ENCODE data around the gene DNASE2B.

DNASE2B gene

DNA sequence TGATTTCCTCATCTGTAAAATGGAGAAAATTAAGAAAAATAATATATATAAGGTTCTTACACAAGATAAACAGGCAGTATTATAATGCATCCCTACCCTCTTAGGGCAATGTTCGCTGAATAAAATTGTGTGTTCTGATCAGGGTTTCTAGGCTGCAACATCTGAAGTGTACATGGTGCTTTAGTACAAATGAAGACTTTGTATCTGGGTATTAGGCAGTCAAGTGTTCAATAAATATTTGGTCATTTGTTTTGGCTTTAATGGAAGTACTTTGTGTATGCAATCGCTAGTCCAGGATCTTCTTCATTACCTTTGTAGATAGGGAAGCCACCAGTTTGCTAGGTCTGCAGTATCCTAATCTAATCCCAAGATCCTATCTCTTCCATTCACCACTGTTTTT, 28.1 kb downstream of the DNASE2B start:
- TF ChIP-seq POLR2AphosphoS5 (IDR thresholded peaks at IDR 0.05; ENCODE audit: low read depth, low read length) (no peak), FOXP2 (optimal IDR thresholded peaks at IDR 0.05; ENCODE audit: borderline replicate concordance, extremely low read depth, extremely low read length, insufficient read depth) (no peak), SIN3A (IDR thresholded peaks at IDR 0.05; ENCODE audit: borderline replicate concordance, insufficient read depth, low read length) (no peak), TAF1 (IDR thresholded peaks at IDR 0.05; ENCODE audit: borderline replicate concordance, insufficient read depth, low read length) (no peak)
- TF ChIP-seq, protein P1, sequence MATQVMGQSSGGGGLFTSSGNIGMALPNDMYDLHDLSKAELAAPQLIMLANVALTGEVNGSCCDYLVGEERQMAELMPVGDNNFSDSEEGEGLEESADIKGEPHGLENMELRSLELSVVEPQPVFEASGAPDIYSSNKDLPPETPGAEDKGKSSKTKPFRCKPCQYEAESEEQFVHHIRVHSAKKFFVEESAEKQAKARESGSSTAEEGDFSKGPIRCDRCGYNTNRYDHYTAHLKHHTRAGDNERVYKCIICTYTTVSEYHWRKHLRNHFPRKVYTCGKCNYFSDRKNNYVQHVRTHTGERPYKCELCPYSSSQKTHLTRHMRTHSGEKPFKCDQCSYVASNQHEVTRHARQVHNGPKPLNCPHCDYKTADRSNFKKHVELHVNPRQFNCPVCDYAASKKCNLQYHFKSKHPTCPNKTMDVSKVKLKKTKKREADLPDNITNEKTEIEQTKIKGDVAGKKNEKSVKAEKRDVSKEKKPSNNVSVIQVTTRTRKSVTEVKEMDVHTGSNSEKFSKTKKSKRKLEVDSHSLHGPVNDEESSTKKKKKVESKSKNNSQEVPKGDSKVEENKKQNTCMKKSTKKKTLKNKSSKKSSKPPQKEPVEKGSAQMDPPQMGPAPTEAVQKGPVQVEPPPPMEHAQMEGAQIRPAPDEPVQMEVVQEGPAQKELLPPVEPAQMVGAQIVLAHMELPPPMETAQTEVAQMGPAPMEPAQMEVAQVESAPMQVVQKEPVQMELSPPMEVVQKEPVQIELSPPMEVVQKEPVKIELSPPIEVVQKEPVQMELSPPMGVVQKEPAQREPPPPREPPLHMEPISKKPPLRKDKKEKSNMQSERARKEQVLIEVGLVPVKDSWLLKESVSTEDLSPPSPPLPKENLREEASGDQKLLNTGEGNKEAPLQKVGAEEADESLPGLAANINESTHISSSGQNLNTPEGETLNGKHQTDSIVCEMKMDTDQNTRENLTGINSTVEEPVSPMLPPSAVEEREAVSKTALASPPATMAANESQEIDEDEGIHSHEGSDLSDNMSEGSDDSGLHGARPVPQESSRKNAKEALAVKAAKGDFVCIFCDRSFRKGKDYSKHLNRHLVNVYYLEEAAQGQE (IDR thresholded peaks at IDR 0.05; ENCODE audit: insufficient read depth in 1 of 2, low read depth in 2 of 2, low read length in 2 of 2), result no peak

DNA sequence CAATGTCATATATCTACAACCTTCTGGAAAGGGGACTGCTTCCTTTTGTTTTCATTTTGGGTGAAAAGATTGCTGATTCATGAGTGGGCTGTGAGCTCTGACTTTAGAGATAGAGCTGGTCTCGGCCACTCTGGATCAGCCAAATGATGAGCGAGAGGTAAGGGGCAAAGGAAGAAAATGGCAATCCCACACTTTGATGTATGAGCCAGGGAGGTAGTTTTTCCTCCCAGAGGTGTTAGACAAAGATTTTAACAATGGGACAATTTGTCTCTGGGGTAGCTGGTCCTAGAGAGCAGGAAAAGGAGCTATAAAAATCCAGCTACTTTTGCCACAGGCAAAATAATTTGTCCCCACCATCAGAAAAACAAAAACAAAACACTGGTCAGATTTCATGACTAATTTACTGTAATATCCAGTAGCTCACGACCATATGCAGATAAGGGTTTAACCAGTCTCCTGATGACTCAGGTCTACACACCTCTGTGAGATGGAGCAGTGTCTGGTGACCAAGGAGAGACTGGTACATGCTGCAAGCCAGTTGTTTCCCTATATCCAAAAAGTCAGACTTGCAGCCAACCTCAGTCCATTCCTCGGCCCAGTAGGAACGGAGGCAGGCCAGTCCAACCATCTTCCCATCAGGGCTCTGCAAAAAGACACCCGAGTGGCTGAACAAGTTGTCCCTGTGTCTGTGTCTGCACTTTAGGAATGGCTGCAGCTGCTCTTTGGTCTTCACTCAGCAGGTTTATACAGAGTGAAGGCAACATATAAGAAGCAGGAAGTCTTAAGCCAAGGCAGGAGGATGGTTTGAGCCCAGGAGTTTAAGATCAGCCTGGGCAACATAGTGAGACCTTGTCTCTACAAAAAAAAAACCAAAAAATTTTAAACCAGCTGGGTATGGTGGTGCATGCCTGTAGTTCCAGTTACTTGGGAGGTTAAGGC, 29.2 kb downstream of the DNASE2B start:
- TF ChIP-seq TAF1 (IDR thresholded peaks at IDR 0.05; ENCODE audit: borderline replicate concordance, insufficient read depth, low read length) (no peak), FOXP2 (optimal IDR thresholded peaks at IDR 0.05; ENCODE audit: borderline replicate concordance, extremely low read depth, extremely low read length, insufficient read depth) (no peak), SIN3A (IDR thresholded peaks at IDR 0.05; ENCODE audit: borderline replicate concordance, insufficient read depth, low read length) (no peak), POLR2AphosphoS5 (IDR thresholded peaks at IDR 0.05; ENCODE audit: low read depth, low read length) (no peak)
- TF ChIP-seq, protein P1 (IDR thresholded peaks at IDR 0.05; ENCODE audit: insufficient read depth in 1 of 2, low read depth in 2 of 2, low read length in 2 of 2), result no peak

DNA sequence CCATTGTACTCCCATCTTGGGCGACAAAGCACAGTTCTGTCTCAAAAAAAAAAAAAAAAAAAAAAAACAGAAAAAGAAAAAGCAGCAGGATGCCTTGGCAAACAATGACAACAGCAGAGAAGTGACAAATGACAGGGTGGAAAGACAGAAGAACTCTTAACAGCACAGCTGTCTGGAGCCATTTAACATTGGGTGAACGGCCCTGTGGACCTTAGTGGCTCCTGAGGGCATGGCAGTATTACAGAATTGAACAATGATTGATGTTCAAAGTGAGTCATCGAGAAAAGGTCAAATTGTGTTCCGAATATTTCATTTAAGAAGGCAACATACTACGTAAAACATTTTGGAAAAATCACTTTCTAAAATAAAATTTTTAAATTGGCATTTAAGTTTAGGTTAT, 30.0 kb downstream of the DNASE2B start:
- no peak for TF ChIP-seq SIN3A (IDR thresholded peaks at IDR 0.05; ENCODE audit: borderline replicate concordance, insufficient read depth, low read length)
- no peak for TF ChIP-seq TAF1 (IDR thresholded peaks at IDR 0.05; ENCODE audit: borderline replicate concordance, insufficient read depth, low read length)
- TF ChIP-seq, protein P1 (IDR thresholded peaks at IDR 0.05; ENCODE audit: insufficient read depth in 1 of 2, low read depth in 2 of 2, low read length in 2 of 2), result no peak
- TF ChIP-seq FOXP2 (optimal IDR thresholded peaks at IDR 0.05; ENCODE audit: borderline replicate concordance, extremely low read depth, extremely low read length, insufficient read depth), result no peak
- TF ChIP-seq POLR2AphosphoS5 (IDR thresholded peaks at IDR 0.05; ENCODE audit: low read depth, low read length), result no peak

DNA sequence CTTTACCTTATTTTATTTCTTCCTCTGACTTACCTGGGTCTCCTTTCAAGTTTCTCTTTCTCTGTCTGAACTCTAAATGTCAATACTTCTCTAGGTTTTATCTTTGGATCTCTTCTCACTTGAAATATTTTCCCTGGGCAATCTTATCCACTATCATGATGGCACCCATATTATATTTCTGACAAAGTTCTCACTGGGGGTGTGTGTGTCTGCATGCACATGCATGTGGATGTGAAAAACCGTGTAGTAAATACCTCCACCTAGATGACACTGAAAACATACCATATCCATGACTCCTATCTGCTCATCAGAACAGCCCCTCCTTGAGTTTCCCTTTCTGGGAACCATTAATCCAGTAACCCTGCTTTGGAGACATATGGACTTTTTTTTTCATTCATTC, 30.9 kb downstream of the DNASE2B start:
- no peak for TF ChIP-seq SIN3A (IDR thresholded peaks at IDR 0.05; ENCODE audit: borderline replicate concordance, insufficient read depth, low read length)
- TF ChIP-seq, protein P1 (IDR thresholded peaks at IDR 0.05; ENCODE audit: insufficient read depth in 1 of 2, low read depth in 2 of 2, low read length in 2 of 2), result no peak
